K562 (cell line): Measurements from ENCODE around the gene IGSF3. TPM values are rescaled to one million over a fixed set of nuclear protein-coding genes. Genes with fewer than 3 reads are reported as not detected.

Source experiments
- CTCFL ChIP-seq: IDR thresholded peaks from 2 replicates; pipeline ENCODE4 v1.6.1; 2011; ENCODE audit warnings: borderline replicate concordance, low read depth, mild to moderate bottlenecking, moderate library complexity, low read length; ENCODE audit not compliant: insufficient read depth, poor library complexity, severe bottlenecking
- DPF2 ChIP-seq: fragments of 450-650 bp; IDR thresholded peaks from 2 replicates; pipeline ENCODE4 v1.6.1; 2016
- EP400 ChIP-seq: fragments of 450-650 bp; IDR thresholded peaks from 2 replicates; pipeline ENCODE4 v1.6.1; 2017; ENCODE audit warnings: antibody characterized with exemption, mild to moderate bottlenecking, moderate library complexity
- NELFE ChIP-seq: IDR thresholded peaks from 2 replicates; pipeline ENCODE4 v1.6.1; 2011; ENCODE audit warnings: mild to moderate bottlenecking; ENCODE audit not compliant: insufficient read depth, insufficient read length
- NR2C1 ChIP-seq, 2 experiments: fragments of 450-650 bp; IDR thresholded peaks; 2 replicates each; pipeline ENCODE4 v1.6.1; 2017; ENCODE audit warnings: mild to moderate bottlenecking in 2 of 2, antibody characterized with exemption in 1 of 2, inconsistent platforms in 1 of 2, missing compliant biosample characterization in 1 of 2, missing genetic modification characterization in 1 of 2
- PREB ChIP-seq: sonication (generic); formaldehyde crosslinking; IDR thresholded peaks from 2 replicates; pipeline ENCODE4 v1.8.1; 2023; ENCODE audit warnings: mild to moderate bottlenecking, missing genetic modification reagents
- RBM14 ChIP-seq: fragments of 200-400 bp; formaldehyde crosslinking; IDR thresholded peaks from 2 replicates; pipeline ENCODE4 v1.6.1; 2018; ENCODE audit warnings: low read depth, mild to moderate bottlenecking, low read length, moderate library complexity, borderline replicate concordance; ENCODE audit not compliant: insufficient read depth
- RNF2 ChIP-seq: sonication (generic); IDR thresholded peaks from 2 replicates; pipeline ENCODE4 v1.6.1; 2016
- SNIP1 ChIP-seq: fragments of 450-650 bp; IDR thresholded peaks from 2 replicates; pipeline ENCODE4 v1.7.1; 2017; ENCODE audit warnings: low read depth, mild to moderate bottlenecking
- THRB ChIP-seq: fragments of 450-650 bp; formaldehyde crosslinking; conservative IDR thresholded peaks from 2 replicates; pipeline ENCODE4 v1.4.0; 2022; ENCODE audit warnings: mild to moderate bottlenecking, missing genetic modification characterization
- TRIM24 ChIP-seq, 2 experiments: fragments of 450-650 bp; IDR thresholded peaks; 2 replicates each; pipeline ENCODE4 v1.6.1; 2016
- WHSC1 ChIP-seq: IDR thresholded peaks from one replicate; pipeline ENCODE4 v1.6.1; 2012; ENCODE audit warnings: low read length, control low read depth, inconsistent platforms
- ZKSCAN1 ChIP-seq: fragments of 150-350 bp; IDR thresholded peaks from 2 replicates; pipeline ENCODE4 v1.6.1; 2016; ENCODE audit warnings: low read depth, low read length
- ZNF12 ChIP-seq: sonication (generic); formaldehyde crosslinking; IDR thresholded peaks from 2 replicates; pipeline ENCODE4 v1.4.0; 2020; ENCODE audit warnings: mild to moderate bottlenecking, missing genetic modification reagents
- ZNF764 ChIP-seq: fragments of 250-450 bp; sonication (Bioruptor Pico); IDR thresholded peaks from 2 replicates; pipeline ENCODE4 v1.4.0; 2020; ENCODE audit warnings: low read depth, mild to moderate bottlenecking, moderate library complexity
- ZNF780A ChIP-seq: fragments of 250-450 bp; sonication (Bioruptor Pico); IDR thresholded peaks from 2 replicates; pipeline ENCODE4 v1.5.0; 2021; ENCODE audit warnings: mild to moderate bottlenecking
- ZZZ3 ChIP-seq: fragments of 450-650 bp; IDR thresholded peaks from 2 replicates; pipeline ENCODE4 v1.6.1; 2016; ENCODE audit warnings: antibody characterized with exemption, mild to moderate bottlenecking, moderate library complexity
- polyA plus RNA-seq, 8 experiments: library from polyadenylated mRNA; depleted of rRNA in 4 of 8; stranded (reverse) in 5 of 8; unstranded in 3 of 8; fragments of >200 nt; fragmentation: Nextera tagmentation in 2 of 8; fragmentation: Illumina TruSeq in 1 of 8; extraction: Ambion mirVana in 2 of 8; extraction: Trizol in 1 of 8; gene quantifications; 2 replicates each; pipeline versions ENCODE4 v1.2.1 to v1.2.3, GENCODE V29; 2011 to 2014; ENCODE audit warnings: inconsistent platforms in 1 of 8, missing spikeins in 1 of 8
- total RNA-seq, 7 experiments: library from RNA; depleted of rRNA in 6 of 7; stranded (reverse); fragments of >200 nt in 6 of 7; fragmentation: Illumina TruSeq in 2 of 7; extraction: Trizol in 2 of 7; gene quantifications; 2 replicates each; pipeline versions ENCODE4 v1.2.1 to v1.2.3, GENCODE V29; 2011 to 2021; ENCODE audit warnings: low replicate concordance in 1 of 7
- TF ChIP-seq, protein P1 (sequence below): sonication (generic); formaldehyde crosslinking; IDR thresholded peaks from 2 replicates; pipeline ENCODE4 v1.8.0; 2022; ENCODE audit warnings: mild to moderate bottlenecking, missing genetic modification reagents, borderline replicate concordance
- TF ChIP-seq, protein P2 (sequence below): sonication (generic); formaldehyde crosslinking; IDR thresholded peaks from 2 replicates; pipeline ENCODE4 v1.8.1; 2022; ENCODE audit warnings: missing genetic modification reagents
- TF ChIP-seq, protein P3 (sequence below): fragments of 450-650 bp; formaldehyde crosslinking; IDR thresholded peaks from 2 replicates; pipeline ENCODE4 v1.4.0; 2022; ENCODE audit warnings: missing genetic modification characterization

The IGSF3 gene
- total and polyA plus RNA-seq, 9 of the 15 experiments (the other 6 are each of a cell fraction or from before 2014, with no cell fraction given), result 1.1 to 15.0 (median 8.3) TPM

DNA sequence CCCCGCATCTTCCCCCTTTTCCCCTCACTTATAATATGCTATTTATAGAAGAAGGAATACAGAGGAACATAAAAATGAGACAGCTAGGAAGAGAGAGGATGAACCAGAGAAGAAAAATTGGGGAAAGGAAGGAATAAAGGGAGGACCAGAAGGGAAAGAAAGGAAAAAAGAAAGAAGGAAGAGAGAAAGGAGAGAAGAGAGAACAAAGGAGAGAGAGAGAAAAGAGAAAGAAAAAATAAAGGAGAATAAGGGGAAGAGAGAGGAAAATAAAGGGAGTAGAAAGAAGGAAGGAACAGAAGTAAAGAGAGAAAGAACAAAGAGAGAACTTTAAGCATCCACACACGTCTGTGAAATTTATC is 11.2 kb upstream of the IGSF3 start (continued):
- TF ChIP-seq, protein P1, sequence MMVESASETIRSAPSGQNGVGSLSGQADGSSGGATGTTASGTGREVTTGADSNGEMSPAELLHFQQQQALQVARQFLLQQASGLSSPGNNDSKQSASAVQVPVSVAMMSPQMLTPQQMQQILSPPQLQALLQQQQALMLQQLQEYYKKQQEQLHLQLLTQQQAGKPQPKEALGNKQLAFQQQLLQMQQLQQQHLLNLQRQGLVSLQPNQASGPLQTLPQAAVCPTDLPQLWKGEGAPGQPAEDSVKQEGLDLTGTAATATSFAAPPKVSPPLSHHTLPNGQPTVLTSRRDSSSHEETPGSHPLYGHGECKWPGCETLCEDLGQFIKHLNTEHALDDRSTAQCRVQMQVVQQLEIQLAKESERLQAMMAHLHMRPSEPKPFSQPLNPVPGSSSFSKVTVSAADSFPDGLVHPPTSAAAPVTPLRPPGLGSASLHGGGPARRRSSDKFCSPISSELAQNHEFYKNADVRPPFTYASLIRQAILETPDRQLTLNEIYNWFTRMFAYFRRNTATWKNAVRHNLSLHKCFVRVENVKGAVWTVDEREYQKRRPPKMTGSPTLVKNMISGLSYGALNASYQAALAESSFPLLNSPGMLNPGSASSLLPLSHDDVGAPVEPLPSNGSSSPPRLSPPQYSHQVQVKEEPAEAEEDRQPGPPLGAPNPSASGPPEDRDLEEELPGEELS (CRISPR knock-in tag), result no peak
- TF ChIP-seq ZNF764, result no peak
- TF ChIP-seq ZZZ3, result 0 out of 2 replicates have a peak, but pooled peaks have one; percentile 47
- no peak for TF ChIP-seq ZNF12
- no peak for TF ChIP-seq NELFE
- TF ChIP-seq, protein P2, sequence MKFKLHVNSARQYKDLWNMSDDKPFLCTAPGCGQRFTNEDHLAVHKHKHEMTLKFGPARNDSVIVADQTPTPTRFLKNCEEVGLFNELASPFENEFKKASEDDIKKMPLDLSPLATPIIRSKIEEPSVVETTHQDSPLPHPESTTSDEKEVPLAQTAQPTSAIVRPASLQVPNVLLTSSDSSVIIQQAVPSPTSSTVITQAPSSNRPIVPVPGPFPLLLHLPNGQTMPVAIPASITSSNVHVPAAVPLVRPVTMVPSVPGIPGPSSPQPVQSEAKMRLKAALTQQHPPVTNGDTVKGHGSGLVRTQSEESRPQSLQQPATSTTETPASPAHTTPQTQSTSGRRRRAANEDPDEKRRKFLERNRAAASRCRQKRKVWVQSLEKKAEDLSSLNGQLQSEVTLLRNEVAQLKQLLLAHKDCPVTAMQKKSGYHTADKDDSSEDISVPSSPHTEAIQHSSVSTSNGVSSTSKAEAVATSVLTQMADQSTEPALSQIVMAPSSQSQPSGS (CRISPR knock-in tag), result no peak
- TF ChIP-seq RBM14, result no peak
- no peak for TF ChIP-seq ZKSCAN1
- TF ChIP-seq, protein P3, sequence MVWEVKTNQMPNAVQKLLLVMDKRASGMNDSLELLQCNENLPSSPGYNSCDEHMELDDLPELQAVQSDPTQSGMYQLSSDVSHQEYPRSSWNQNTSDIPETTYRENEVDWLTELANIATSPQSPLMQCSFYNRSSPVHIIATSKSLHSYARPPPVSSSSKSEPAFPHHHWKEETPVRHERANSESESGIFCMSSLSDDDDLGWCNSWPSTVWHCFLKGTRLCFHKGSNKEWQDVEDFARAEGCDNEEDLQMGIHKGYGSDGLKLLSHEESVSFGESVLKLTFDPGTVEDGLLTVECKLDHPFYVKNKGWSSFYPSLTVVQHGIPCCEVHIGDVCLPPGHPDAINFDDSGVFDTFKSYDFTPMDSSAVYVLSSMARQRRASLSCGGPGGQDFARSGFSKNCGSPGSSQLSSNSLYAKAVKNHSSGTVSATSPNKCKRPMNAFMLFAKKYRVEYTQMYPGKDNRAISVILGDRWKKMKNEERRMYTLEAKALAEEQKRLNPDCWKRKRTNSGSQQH (CRISPR knock-in tag), result peak; percentile 75
- TF ChIP-seq PREB, result no peak
- peak; percentile 50; the same call in 1 of the 2 replicates for TF ChIP-seq EP400
- peak in 1 of 2 experiments; percentile 44; a peak in 1 of 4 replicates for TF ChIP-seq TRIM24 (IDR thresholded peaks at IDR 0.05)
- TF ChIP-seq CTCFL, result no peak
- TF ChIP-seq RNF2, result no peak
- no peak for TF ChIP-seq WHSC1
- TF ChIP-seq THRB, result peak; percentile 95
- TF ChIP-seq SNIP1, result no peak
- TF ChIP-seq DPF2, result peak; percentile 53; the same call in 1 of the 2 replicates
- TF ChIP-seq ZNF780A (CRISPR knock-in tag), result no peak
- no peak for TF ChIP-seq NR2C1 (IDR thresholded peaks at IDR 0.05)
- TF ChIP-seq NR2C1 (tag; IDR thresholded peaks at IDR 0.05), result no peak
